Suprapubic skin (tissue), 4 donors: ENCODE measurements around the gene GPX5.

Source experiments
- EP300 ChIP-seq: sonication (generic); formaldehyde crosslinking; IDR thresholded peaks from one replicate; pipeline ENCODE4 v1.6.1; 2017; ENCODE audit warnings: antibody characterized with exemption
- POLR2A ChIP-seq, 2 donors: fragments of 450-650 bp; IDR thresholded peaks; one replicate each; pipeline ENCODE4 v1.6.1; 2017; ENCODE audit warnings: antibody characterized with exemption in 2 of 2, mild to moderate bottlenecking in 2 of 2, moderate library complexity in 2 of 2
- POLR2AphosphoS5 ChIP-seq, 3 donors: sonication (generic); formaldehyde crosslinking; IDR thresholded peaks; one replicate each; pipeline ENCODE4 v1.6.1; 2017; ENCODE audit warnings: antibody characterized with exemption in 3 of 3
- TF ChIP-seq, protein P1 (sequence below), 2 donors: fragments of 200-600 bp in 1 of 2; fragments of 450-650 bp in 1 of 2; sonication (generic) in 1 of 2; IDR thresholded peaks; one replicate each; pipeline ENCODE4 v1.5.1; 2016 to 2019; ENCODE audit warnings: antibody characterized with exemption in 2 of 2, mild to moderate bottlenecking in 1 of 2, moderate library complexity in 1 of 2

DNA sequence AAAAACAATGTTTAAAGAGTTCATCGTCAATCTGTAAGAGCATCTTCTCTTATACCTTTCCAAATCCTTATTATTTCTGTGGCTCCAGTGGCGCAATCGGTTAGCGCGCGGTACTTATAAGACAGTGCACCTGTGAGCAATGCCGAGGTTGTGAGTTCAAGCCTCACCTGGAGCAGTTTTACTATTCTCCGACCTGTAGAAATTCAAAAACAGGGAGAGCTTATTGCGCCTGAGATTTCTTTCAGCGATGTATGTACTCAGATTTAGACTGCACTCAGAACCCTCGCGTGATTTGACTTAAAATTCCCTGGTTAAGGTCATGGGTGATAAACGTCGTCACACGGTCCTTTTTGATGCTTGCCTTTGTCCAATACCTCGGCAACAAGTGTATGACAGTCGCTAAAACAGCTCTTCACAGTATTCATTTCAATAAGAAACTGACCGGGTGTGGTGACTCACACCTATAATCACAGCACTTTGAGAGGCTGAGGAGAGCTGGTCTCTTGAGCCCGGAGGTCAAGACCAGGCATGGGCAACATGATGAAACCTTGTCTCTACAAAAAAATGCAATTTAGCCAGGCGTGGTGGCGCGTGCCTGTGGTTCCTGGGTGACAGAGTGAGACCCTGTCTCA is 11.9 kb downstream of the GPX5 start:
- TF ChIP-seq, protein P1, sequence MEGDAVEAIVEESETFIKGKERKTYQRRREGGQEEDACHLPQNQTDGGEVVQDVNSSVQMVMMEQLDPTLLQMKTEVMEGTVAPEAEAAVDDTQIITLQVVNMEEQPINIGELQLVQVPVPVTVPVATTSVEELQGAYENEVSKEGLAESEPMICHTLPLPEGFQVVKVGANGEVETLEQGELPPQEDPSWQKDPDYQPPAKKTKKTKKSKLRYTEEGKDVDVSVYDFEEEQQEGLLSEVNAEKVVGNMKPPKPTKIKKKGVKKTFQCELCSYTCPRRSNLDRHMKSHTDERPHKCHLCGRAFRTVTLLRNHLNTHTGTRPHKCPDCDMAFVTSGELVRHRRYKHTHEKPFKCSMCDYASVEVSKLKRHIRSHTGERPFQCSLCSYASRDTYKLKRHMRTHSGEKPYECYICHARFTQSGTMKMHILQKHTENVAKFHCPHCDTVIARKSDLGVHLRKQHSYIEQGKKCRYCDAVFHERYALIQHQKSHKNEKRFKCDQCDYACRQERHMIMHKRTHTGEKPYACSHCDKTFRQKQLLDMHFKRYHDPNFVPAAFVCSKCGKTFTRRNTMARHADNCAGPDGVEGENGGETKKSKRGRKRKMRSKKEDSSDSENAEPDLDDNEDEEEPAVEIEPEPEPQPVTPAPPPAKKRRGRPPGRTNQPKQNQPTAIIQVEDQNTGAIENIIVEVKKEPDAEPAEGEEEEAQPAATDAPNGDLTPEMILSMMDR (IDR thresholded peaks at IDR 0.05): no peak
- TF ChIP-seq POLR2AphosphoS5 (IDR thresholded peaks at IDR 0.05) (no peak), POLR2A (IDR thresholded peaks at IDR 0.05) (no peak), EP300 (no peak)
